SK-N-MC (cell line): Measurements from ENCODE around the gene DPYD.

ENCODE experiments used
- DNase-seq: peaks from one replicate; pipeline ENCODE4 v3.0.0-alpha.2; 2011; ENCODE audit warnings: low read depth, low spot score
- H3K27ac ChIP-seq: fragments of 200-600 bp; sonication (generic); 2 replicates; pipeline ENCODE4 v1.5.1; 2016; ENCODE audit warnings: mixed run types
- H3K36me3 ChIP-seq: fragments of 200-600 bp; sonication (generic); 2 replicates; pipeline ENCODE4 v1.6.1; 2017; ENCODE audit warnings: antibody characterized with exemption, low read length, mixed read lengths; ENCODE audit not compliant: insufficient read depth
- H3K4me3 ChIP-seq: fragments of 200-600 bp; sonication (generic); 2 replicates; pipeline ENCODE4 v1.5.1; 2016
- H3K9ac ChIP-seq: fragments of 200-600 bp; sonication (generic); 2 replicates; pipeline ENCODE4 v1.8.0; 2017; ENCODE audit warnings: mixed run types, mixed read lengths; ENCODE audit not compliant: insufficient read length
- H3K9me3 ChIP-seq: fragments of 200-600 bp; sonication (generic); 2 replicates; pipeline ENCODE4 v1.6.1; 2017; ENCODE audit warnings: low read depth, mild to moderate bottlenecking, antibody characterized with exemption, low read length, moderate library complexity, mixed read lengths
- EZH2 ChIP-seq: fragments of 200-600 bp; sonication (generic); IDR thresholded peaks from one replicate; pipeline ENCODE4 v1.6.1; 2017; ENCODE audit warnings: antibody characterized with exemption
- FOXP2 ChIP-seq: optimal IDR thresholded peaks from 2 replicates; pipeline ENCODE3; 2011; ENCODE audit warnings: mild to moderate bottlenecking, moderate library complexity; ENCODE audit not compliant: insufficient read depth; ENCODE audit errors: extremely low read length, control extremely low read depth
- POLR2AphosphoS5 ChIP-seq: IDR thresholded peaks from 2 replicates; pipeline ENCODE4 v1.6.1; 2012; ENCODE audit warnings: mild to moderate bottlenecking, low read depth, low read length, borderline replicate concordance

The DPYD gene

GRCh38 chr1:97674517-97674916 lies 246.3 kb downstream of the DPYD start:
- no peak for TF ChIP-seq POLR2AphosphoS5
- no peak for TF ChIP-seq FOXP2
- no peak for TF ChIP-seq EZH2

DNA sequence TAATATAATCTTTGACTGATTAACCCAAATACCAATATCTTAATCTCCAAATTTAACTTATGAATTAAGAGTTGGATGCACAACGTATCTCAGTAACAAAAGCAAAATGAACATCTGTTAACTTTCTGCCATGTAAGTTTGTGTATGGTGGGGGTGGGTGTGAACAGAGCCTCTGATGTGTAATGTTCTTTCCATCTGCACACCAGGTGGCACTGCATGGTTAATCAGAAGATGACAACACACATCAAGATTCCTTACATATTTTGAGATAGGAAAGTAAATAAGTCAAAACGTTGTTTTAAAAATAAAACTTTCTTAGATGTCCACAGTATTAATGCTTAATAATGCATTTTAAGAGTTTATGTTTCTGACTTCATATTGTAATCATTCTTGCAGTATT lies 251.9 kb downstream of the DPYD start:
- H3K27ac ChIP-seq, result no peak overlapping the region
- H3K9ac ChIP-seq, result no peak overlapping the region
- no peak for DNase-seq
- TF ChIP-seq POLR2AphosphoS5 (no peak), FOXP2 (no peak), EZH2 (no peak)
- H3K36me3 ChIP-seq, result no peaks in the 10 kb centered on the region
- H3K4me3 ChIP-seq, result no peak overlapping the region
- H3K9me3 ChIP-seq, result no peaks in the 10 kb centered on the region

More at GRCh38 chr1:97674517-97674916, 246.3 kb downstream of the DPYD start:
- Histone ChIP-seq H3K27ac (no peak overlapping the region), H3K9ac (no peak overlapping the region), H3K4me3 (no peak overlapping the region), H3K36me3 (no peaks in the 10 kb centered on the region), H3K9me3 (no peaks in the 10 kb centered on the region)
- no peak for DNase-seq

- TF ChIP-seq EZH2 (no peak), POLR2AphosphoS5 (no peak), FOXP2 (no peak)
- DNase-seq, result no peak
- no peaks in the 10 kb centered on the region for H3K36me3 ChIP-seq
- no peak overlapping the region for H3K4me3 ChIP-seq
- no peak overlapping the region for H3K27ac ChIP-seq
- H3K9ac ChIP-seq, result no peak overlapping the region
- no peaks in the 10 kb centered on the region for H3K9me3 ChIP-seq
These were observed 260.3 kb downstream of the DPYD start for GRCh38 chr1:97660431-97661105.

- TF ChIP-seq FOXP2, result no peak
- no peak for TF ChIP-seq EZH2
- TF ChIP-seq POLR2AphosphoS5, result no peak
- no peak overlapping the region for H3K27ac ChIP-seq
- no peaks in the 10 kb centered on the region for H3K36me3 ChIP-seq
- no peak for DNase-seq
- no peak overlapping the region for H3K4me3 ChIP-seq
- no peak overlapping the region for H3K9ac ChIP-seq
- no peaks in the 10 kb centered on the region for H3K9me3 ChIP-seq
These were observed 265.8 kb downstream of the DPYD start for GRCh38 chr1:97654876-97655585.

DNA sequence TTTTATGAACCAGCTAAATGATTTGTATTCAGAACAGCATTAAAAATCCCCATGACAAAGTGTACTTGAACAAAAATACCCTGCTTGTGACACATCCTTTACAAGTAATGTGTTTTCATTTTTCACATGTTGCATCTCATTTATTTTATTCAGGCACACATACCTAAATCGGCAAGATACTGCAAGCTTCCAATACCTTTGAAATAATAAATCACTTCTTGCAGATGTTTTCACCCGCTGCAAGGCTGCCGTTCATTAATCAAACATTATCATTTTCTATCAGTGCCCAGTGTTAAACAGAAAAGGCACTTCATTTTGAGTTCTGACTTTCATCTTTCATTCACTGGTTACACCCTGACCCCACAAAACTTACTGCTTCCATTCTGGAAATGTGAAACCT lies 269.6 kb downstream of the DPYD start:
- DNase-seq, result no peak
- Histone ChIP-seq H3K4me3 (no peak overlapping the region), H3K9me3 (no peaks in the 10 kb centered on the region), H3K36me3 (no peaks in the 10 kb centered on the region), H3K27ac (no peak overlapping the region), H3K9ac (no peak overlapping the region)
- TF ChIP-seq EZH2 (no peak), POLR2AphosphoS5 (no peak; the same call in 1 of the 2 replicates), FOXP2 (no peak)

DNA sequence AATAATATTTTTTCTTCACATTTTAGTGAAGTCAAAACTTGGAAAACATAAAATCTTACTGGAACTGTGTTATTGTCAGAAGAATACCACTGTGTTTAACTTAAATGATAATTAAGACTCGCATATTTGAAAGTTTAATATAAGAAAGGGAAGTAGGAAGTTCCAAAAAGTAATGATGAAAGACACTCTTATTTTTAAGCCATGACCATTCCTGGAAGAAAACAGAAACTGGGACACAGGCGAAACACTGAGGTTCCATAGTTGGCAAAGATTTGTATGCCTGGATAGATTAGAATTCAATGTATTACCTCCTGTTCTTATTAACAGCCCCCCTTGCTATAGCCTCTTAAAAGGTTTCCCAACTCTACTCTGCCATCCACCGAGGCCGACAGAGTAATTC lies 271.2 kb downstream of the DPYD start:
- H3K4me3 ChIP-seq, result no peak overlapping the region
- no peak overlapping the region for H3K9ac ChIP-seq
- H3K27ac ChIP-seq, result no peak overlapping the region
- no peaks in the 10 kb centered on the region for H3K9me3 ChIP-seq
- TF ChIP-seq POLR2AphosphoS5 (no peak), EZH2 (no peak), FOXP2 (no peak)
- H3K36me3 ChIP-seq, result no peaks in the 10 kb centered on the region
- DNase-seq, result no peak

- TF ChIP-seq POLR2AphosphoS5 (no peak), FOXP2 (no peak), EZH2 (no peak)
- Histone ChIP-seq H3K9ac (no peak overlapping the region), H3K36me3 (no peaks in the 10 kb centered on the region), H3K27ac (no peak overlapping the region), H3K9me3 (no peaks in the 10 kb centered on the region), H3K4me3 (no peak overlapping the region)
- DNase-seq, result no peak
These were observed 273.1 kb downstream of the DPYD start for GRCh38 chr1:97647776-97648175.

- no peak overlapping the region for H3K4me3 ChIP-seq
- H3K9me3 ChIP-seq, result no peaks in the 10 kb centered on the region
- no peak for DNase-seq
- no peak overlapping the region for H3K27ac ChIP-seq
- TF ChIP-seq POLR2AphosphoS5 (no peak), EZH2 (no peak), FOXP2 (no peak)
- no peak overlapping the region for H3K9ac ChIP-seq
- H3K36me3 ChIP-seq, result no peaks in the 10 kb centered on the region
These were observed 274.8 kb downstream of the DPYD start for GRCh38 chr1:97646071-97646470.

- Histone ChIP-seq H3K27ac (no peak overlapping the region), H3K4me3 (no peak overlapping the region), H3K9ac (no peak overlapping the region), H3K36me3 (no peaks in the 10 kb centered on the region), H3K9me3 (no peaks in the 10 kb centered on the region)
- no peak for DNase-seq
- TF ChIP-seq POLR2AphosphoS5 (no peak), EZH2 (no peak), FOXP2 (no peak)
These were observed 280.2 kb downstream of the DPYD start for GRCh38 chr1:97640677-97641076.
